SU-DHL-6 (cell line): ENCODE results near the gene BHMT2.

Source experiments
- EZH2phosphoT487 ChIP-seq: fragments of 200-600 bp; sonication (generic), shearing (Covaris generic); conservative IDR thresholded peaks from 2 replicates; pipeline ENCODE4 v1.6.1; 2018; ENCODE audit warnings: mild to moderate bottlenecking, antibody characterized with exemption, low read length, moderate library complexity, mixed read lengths
- TF ChIP-seq, protein P1 (sequence below): fragments of 200-600 bp; sonication (generic); IDR thresholded peaks from one replicate; pipeline ENCODE4 v1.5.1; 2017; ENCODE audit warnings: antibody characterized with exemption, mild to moderate bottlenecking, low read length, moderate library complexity; ENCODE audit not compliant: insufficient read depth, poor library complexity, severe bottlenecking

- TF ChIP-seq, protein P1, sequence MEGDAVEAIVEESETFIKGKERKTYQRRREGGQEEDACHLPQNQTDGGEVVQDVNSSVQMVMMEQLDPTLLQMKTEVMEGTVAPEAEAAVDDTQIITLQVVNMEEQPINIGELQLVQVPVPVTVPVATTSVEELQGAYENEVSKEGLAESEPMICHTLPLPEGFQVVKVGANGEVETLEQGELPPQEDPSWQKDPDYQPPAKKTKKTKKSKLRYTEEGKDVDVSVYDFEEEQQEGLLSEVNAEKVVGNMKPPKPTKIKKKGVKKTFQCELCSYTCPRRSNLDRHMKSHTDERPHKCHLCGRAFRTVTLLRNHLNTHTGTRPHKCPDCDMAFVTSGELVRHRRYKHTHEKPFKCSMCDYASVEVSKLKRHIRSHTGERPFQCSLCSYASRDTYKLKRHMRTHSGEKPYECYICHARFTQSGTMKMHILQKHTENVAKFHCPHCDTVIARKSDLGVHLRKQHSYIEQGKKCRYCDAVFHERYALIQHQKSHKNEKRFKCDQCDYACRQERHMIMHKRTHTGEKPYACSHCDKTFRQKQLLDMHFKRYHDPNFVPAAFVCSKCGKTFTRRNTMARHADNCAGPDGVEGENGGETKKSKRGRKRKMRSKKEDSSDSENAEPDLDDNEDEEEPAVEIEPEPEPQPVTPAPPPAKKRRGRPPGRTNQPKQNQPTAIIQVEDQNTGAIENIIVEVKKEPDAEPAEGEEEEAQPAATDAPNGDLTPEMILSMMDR, result no peak
- no peak for TF ChIP-seq EZH2phosphoT487
Measured at GRCh38 chr5:79130781-79131180, 61.2 kb downstream of the BHMT2 start.
